HEK293T (cell line): Measurements from ENCODE around the gene RHBG.

Source experiments
- ARNT ChIP-seq: fragments of 450-650 bp; IDR thresholded peaks from 2 replicates; pipeline ENCODE4 v1.6.1; 2017; ENCODE audit warnings: mild to moderate bottlenecking
- ELF4 ChIP-seq: fragments of 450-650 bp; IDR thresholded peaks from 2 replicates; pipeline ENCODE4 v1.6.1; 2017; ENCODE audit warnings: antibody characterized with exemption
- FOXA1 ChIP-seq: fragments of 450-650 bp; IDR thresholded peaks from 2 replicates; pipeline ENCODE4 v1.6.1; 2016; ENCODE audit warnings: mild to moderate bottlenecking
- NFRKB ChIP-seq: fragments of 450-650 bp; IDR thresholded peaks from 2 replicates; pipeline ENCODE4 v1.6.1; 2016; ENCODE audit warnings: mild to moderate bottlenecking, moderate library complexity
- SP1 ChIP-seq: fragments of 450-650 bp; IDR thresholded peaks from 2 replicates; pipeline ENCODE4 v1.6.1; 2017
- SUZ12 ChIP-seq: fragments of 450-650 bp; IDR thresholded peaks from 2 replicates; pipeline ENCODE4 v1.6.1; 2016; ENCODE audit warnings: mild to moderate bottlenecking
- ZNF384 ChIP-seq: fragments of 450-650 bp; IDR thresholded peaks from 2 replicates; pipeline ENCODE4 v1.6.1; 2016

GRCh38 chr1:156399355-156400125, 30.5 kb downstream of the RHBG start:
- no peak for TF ChIP-seq SP1
- no peak for TF ChIP-seq FOXA1
- no peak for TF ChIP-seq ZNF384
- TF ChIP-seq ELF4: no peak
- no peak for TF ChIP-seq NFRKB
- TF ChIP-seq SUZ12: no peak
- TF ChIP-seq ARNT: no peak
